Loucy (cell line): ENCODE data around the gene PRR15.

Experiments used
- H2AFZ ChIP-seq: fragments of 200-600 bp; sonication (generic); 2 replicates; pipeline ENCODE4 v1.6.0; 2016; ENCODE audit warnings: antibody characterized with exemption, mild to moderate bottlenecking, low read length, moderate library complexity
- H3F3A ChIP-seq: fragments of 200-600 bp; 2 replicates; pipeline ENCODE4 v1.6.0; 2016; ENCODE audit warnings: antibody characterized with exemption, low read depth, mild to moderate bottlenecking
- H3K27me3 ChIP-seq: fragments of 200-600 bp; sonication (generic); 2 replicates; pipeline ENCODE4 v1.6.1; 2014; ENCODE audit warnings: low read length, mild to moderate bottlenecking; ENCODE audit not compliant: insufficient read depth, poor library complexity, severe bottlenecking
- H3K36me3 ChIP-seq: fragments of 200-600 bp; sonication (generic); 2 replicates; pipeline ENCODE4 v1.6.1; 2016; ENCODE audit warnings: low read length; ENCODE audit not compliant: insufficient read depth
- H3K4me1 ChIP-seq: fragments of 200-600 bp; sonication (generic); 2 replicates; pipeline ENCODE4 v1.5.1; 2014; ENCODE audit warnings: low read length, mild to moderate bottlenecking; ENCODE audit not compliant: insufficient read depth, poor library complexity, severe bottlenecking
- H3K4me2 ChIP-seq: fragments of 200-600 bp; sonication (generic); 2 replicates; pipeline ENCODE4 v1.6.0; 2014; ENCODE audit warnings: antibody characterized with exemption, low read length, low read depth, mild to moderate bottlenecking; ENCODE audit not compliant: poor library complexity, severe bottlenecking
- H3K4me3 ChIP-seq: fragments of 200-600 bp; sonication (generic); 2 replicates; pipeline ENCODE4 v1.5.1; 2014; ENCODE audit warnings: low read length, mild to moderate bottlenecking, mixed read lengths; ENCODE audit not compliant: poor library complexity, severe bottlenecking
- H3K79me2 ChIP-seq: fragments of 200-600 bp; sonication (generic); 2 replicates; pipeline ENCODE4 v1.6.1; 2014; ENCODE audit warnings: low read length; ENCODE audit not compliant: insufficient read depth
- H3K9ac ChIP-seq: fragments of 200-600 bp; sonication (generic); 2 replicates; pipeline ENCODE4 v1.6.0; 2014; ENCODE audit warnings: mild to moderate bottlenecking, low read depth, low read length, moderate library complexity; ENCODE audit not compliant: poor library complexity, severe bottlenecking
- H3K9me2 ChIP-seq: fragments of 200-600 bp; sonication (generic); replicated peaks from 2 replicates; pipeline ENCODE4 v1.6.1; 2016; ENCODE audit warnings: low read depth, low read length, mixed read lengths
- H3K9me3 ChIP-seq: fragments of 200-600 bp; sonication (generic); 2 replicates; pipeline ENCODE4 v1.6.1; 2014; ENCODE audit warnings: mild to moderate bottlenecking, antibody characterized with exemption, low read length, low read depth; ENCODE audit not compliant: insufficient read depth
- H4K20me1 ChIP-seq: fragments of 200-600 bp; sonication (generic); 2 replicates; pipeline ENCODE4 v1.6.0; 2014; ENCODE audit warnings: antibody characterized with exemption, low read length, mild to moderate bottlenecking; ENCODE audit not compliant: insufficient read depth, poor library complexity, severe bottlenecking
- EZH2phosphoT487 ChIP-seq: fragments of 200-600 bp; IDR thresholded peaks from 2 replicates; pipeline ENCODE4 v1.6.1; 2018; ENCODE audit warnings: antibody characterized with exemption, mild to moderate bottlenecking, moderate library complexity, borderline replicate concordance
- TF ChIP-seq, protein P1 (sequence below): fragments of 200-600 bp; sonication (generic); conservative IDR thresholded peaks from 2 replicates; pipeline ENCODE4 v1.5.1; 2014; ENCODE audit warnings: mild to moderate bottlenecking, antibody characterized with exemption, low read length

Gene PRR15

DNA sequence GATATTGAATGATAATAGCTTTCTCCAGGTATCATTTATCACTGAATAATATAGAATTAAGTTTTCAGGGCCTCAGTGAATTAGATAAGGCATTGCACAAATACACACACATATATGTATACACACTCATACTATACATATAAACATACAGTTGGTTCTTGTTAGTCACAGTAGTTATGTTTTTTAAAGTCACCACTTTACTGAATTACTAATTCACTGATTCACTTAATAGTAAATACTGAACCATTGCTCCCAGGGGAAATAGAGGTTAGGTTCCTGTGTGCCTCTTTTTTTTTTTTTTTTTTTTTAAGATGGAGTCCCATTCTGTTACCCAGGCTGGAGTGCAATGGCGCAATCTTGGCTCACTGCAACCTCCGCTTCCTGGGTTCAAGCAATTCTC, 33.6 kb downstream of the PRR15 start:
- no peak overlapping the region for H2AFZ ChIP-seq
- H3K9me2 ChIP-seq = no peaks in the 10 kb centered on the region
- no peaks in the 10 kb centered on the region for H4K20me1 ChIP-seq
- H3K4me3 ChIP-seq = no peak overlapping the region
- no peaks in the 10 kb centered on the region for H3K9me3 ChIP-seq
- no peaks in the 10 kb centered on the region for H3K4me1 ChIP-seq
- no peak overlapping the region for H3K9ac ChIP-seq
- H3F3A ChIP-seq = no peaks in the 10 kb centered on the region
- H3K79me2 ChIP-seq = no peaks in the 10 kb centered on the region
- no peaks in the 10 kb centered on the region for H3K36me3 ChIP-seq
- TF ChIP-seq, protein P1, sequence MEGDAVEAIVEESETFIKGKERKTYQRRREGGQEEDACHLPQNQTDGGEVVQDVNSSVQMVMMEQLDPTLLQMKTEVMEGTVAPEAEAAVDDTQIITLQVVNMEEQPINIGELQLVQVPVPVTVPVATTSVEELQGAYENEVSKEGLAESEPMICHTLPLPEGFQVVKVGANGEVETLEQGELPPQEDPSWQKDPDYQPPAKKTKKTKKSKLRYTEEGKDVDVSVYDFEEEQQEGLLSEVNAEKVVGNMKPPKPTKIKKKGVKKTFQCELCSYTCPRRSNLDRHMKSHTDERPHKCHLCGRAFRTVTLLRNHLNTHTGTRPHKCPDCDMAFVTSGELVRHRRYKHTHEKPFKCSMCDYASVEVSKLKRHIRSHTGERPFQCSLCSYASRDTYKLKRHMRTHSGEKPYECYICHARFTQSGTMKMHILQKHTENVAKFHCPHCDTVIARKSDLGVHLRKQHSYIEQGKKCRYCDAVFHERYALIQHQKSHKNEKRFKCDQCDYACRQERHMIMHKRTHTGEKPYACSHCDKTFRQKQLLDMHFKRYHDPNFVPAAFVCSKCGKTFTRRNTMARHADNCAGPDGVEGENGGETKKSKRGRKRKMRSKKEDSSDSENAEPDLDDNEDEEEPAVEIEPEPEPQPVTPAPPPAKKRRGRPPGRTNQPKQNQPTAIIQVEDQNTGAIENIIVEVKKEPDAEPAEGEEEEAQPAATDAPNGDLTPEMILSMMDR = no peak
- no peak for TF ChIP-seq EZH2phosphoT487
- no peak overlapping the region for H3K4me2 ChIP-seq
- no peaks in the 10 kb centered on the region for H3K27me3 ChIP-seq

DNA sequence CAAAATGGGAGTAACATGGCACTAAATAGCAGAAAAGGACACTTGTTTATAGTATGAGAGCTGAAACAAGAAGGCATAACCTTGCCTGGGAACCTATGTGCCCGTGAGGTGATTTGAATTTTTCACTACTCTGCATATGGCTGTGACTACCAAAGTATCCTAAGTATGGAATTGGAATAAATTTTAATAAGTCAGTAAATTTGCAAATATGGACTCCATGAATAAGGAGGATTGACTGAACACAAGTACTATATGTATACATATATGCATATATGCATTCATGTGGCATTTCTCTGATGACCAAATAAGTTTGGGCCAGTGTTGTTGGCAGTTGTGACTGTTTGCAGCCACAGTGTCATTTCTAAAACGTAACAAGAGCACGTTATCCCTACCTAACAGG, 34.5 kb downstream of the PRR15 start:
- H3K4me1 ChIP-seq = no peaks in the 10 kb centered on the region
- no peaks in the 10 kb centered on the region for H3K79me2 ChIP-seq
- TF ChIP-seq, protein P1 = no peak
- no peak for TF ChIP-seq EZH2phosphoT487
- no peaks in the 10 kb centered on the region for H3F3A ChIP-seq
- no peaks in the 10 kb centered on the region for H4K20me1 ChIP-seq
- no peak overlapping the region for H3K9ac ChIP-seq
- H3K9me3 ChIP-seq = no peaks in the 10 kb centered on the region
- no peak overlapping the region for H3K4me3 ChIP-seq
- H3K4me2 ChIP-seq = no peak overlapping the region
- no peaks in the 10 kb centered on the region for H3K36me3 ChIP-seq
- H3K9me2 ChIP-seq = no peaks in the 10 kb centered on the region
- H3K27me3 ChIP-seq = no peaks in the 10 kb centered on the region
- H2AFZ ChIP-seq = no peak overlapping the region

DNA sequence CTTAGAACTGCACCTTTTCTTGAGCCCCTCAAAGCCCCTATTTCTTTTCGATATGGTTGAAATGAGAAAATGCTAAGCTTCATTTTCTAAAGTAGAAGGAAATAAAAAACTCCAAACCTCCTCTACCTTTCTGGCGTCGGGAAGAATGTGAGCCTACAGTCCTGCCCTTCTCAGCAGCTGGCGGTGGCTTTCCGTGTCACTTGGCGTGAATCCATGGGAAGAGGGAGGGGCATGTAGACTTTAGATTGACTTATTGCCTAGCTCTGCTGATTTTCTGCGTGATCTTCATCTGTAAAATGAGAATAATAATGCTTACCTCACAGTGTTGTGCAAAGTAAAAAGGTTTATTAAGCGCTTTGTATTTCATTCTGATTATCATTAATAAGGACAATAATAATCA, 35.0 kb downstream of the PRR15 start:
- no peak overlapping the region for H3K4me3 ChIP-seq
- H3K27me3 ChIP-seq = no peaks in the 10 kb centered on the region
- H3K9ac ChIP-seq = no peak overlapping the region
- no peaks in the 10 kb centered on the region for H4K20me1 ChIP-seq
- H2AFZ ChIP-seq = no peak overlapping the region
- no peak overlapping the region for H3K4me2 ChIP-seq
- no peaks in the 10 kb centered on the region for H3K36me3 ChIP-seq
- H3K79me2 ChIP-seq = no peaks in the 10 kb centered on the region
- H3K4me1 ChIP-seq = no peaks in the 10 kb centered on the region
- no peaks in the 10 kb centered on the region for H3K9me2 ChIP-seq
- H3F3A ChIP-seq = no peaks in the 10 kb centered on the region
- TF ChIP-seq, protein P1 = no peak
- TF ChIP-seq EZH2phosphoT487 = no peak
- H3K9me3 ChIP-seq = no peaks in the 10 kb centered on the region
